SJSA1 (cell line): ENCODE results near the gene RTN4RL2. TPM values are rescaled to one million over a fixed set of nuclear protein-coding genes. Genes with fewer than 3 reads are reported as not detected.

ENCODE experiments used
- DNase-seq, 2 experiments: peaks; one replicate each; pipeline ENCODE4 v3.0.0-alpha.2; 2015 to 2020; ENCODE audit warnings: low spot score in 2 of 2, low read depth in 1 of 2
- H3K27ac ChIP-seq: fragments of 250-450 bp; sonication (Bioruptor Pico); 2 replicates; pipeline ENCODE4 v1.5.1; 2020; ENCODE audit warnings: mild to moderate bottlenecking, moderate library complexity
- H3K27me3 ChIP-seq: fragments of 250-450 bp; sonication (Bioruptor Pico); replicated peaks from 2 replicates; pipeline ENCODE4 v1.5.1; 2020; ENCODE audit warnings: mild to moderate bottlenecking, moderate library complexity
- H3K36me3 ChIP-seq: fragments of 250-450 bp; sonication (Bioruptor Pico); 2 replicates; pipeline ENCODE4 v1.5.1; 2020; ENCODE audit warnings: mild to moderate bottlenecking
- H3K4me1 ChIP-seq: fragments of 250-450 bp; sonication (Bioruptor Pico); replicated peaks from 2 replicates; pipeline ENCODE4 v1.6.1; 2021; ENCODE audit warnings: mild to moderate bottlenecking
- H3K4me3 ChIP-seq: fragments of 250-450 bp; sonication (Bioruptor Pico); 2 replicates; pipeline ENCODE4 v1.5.1; 2020; ENCODE audit warnings: mild to moderate bottlenecking
- H3K9me3 ChIP-seq: fragments of 250-450 bp; sonication (Bioruptor Pico); replicated peaks from 2 replicates; pipeline ENCODE4 v1.5.1; 2020; ENCODE audit warnings: mild to moderate bottlenecking
- total RNA-seq: library from RNA; depleted of rRNA; stranded (reverse); fragments of >200 nt; shearing (Covaris generic); gene quantifications from 2 replicates; pipeline ENCODE4 v1.2.3, GENCODE V29; 2014

Gene RTN4RL2
- total RNA-seq, 1 experiment from 2014 or later = not detected

DNA sequence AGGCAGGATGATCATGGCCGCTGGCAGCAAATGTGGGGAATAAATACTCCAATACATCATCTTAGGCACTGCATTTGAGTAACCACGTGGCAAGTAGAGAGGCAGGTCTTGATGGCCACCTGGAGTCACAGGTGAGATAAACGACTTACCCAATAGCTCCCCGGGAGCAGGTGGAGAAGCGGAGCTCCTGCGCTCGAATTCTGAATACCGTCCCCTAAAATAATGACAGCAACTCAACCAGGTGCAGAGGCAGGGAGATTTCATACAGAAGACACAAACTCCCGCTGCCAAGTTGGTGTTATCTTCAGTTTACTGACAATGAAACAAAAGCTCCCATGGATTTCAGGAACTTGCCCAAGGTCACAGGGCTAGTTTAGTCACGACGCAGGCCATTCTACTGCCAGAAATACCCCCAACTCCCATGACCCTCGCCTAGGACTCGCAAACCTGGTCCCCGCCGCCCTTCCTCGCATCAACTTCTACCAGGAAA is 33.8 kb upstream of the RTN4RL2 start:
- no peak for DNase-seq
- Histone ChIP-seq H3K27ac (peak overlapping the region; percentile 89), H3K4me1 (peaks cover 43% of the 10 kb centered on the region), H3K36me3 (peaks cover 26% of the 10 kb centered on the region), H3K9me3 (no peaks in the 10 kb centered on the region), H3K4me3 (peak overlapping the region; percentile 50), H3K27me3 (no peaks in the 10 kb centered on the region)

- H3K27ac ChIP-seq = peak within 1 kb of the TSS; percentile 89
- no peaks in the 10 kb centered on the region for H3K27me3 ChIP-seq
- no peaks in the 10 kb centered on the region for H3K9me3 ChIP-seq
- peak; percentile 80 to 82 for DNase-seq
- peaks cover 43% of the 10 kb centered on the region for H3K4me1 ChIP-seq
- H3K4me3 ChIP-seq = peak within 1 kb of the TSS; percentile 50
- H3K36me3 ChIP-seq = peaks cover 26% of the 10 kb centered on the region
These were observed 33.2 kb upstream of the RTN4RL2 start, which contains the start of gene SLC43A3 for GRCh38 chr11:57426929-57427726. SLC43A3 (minus strand) TSS chr11:57427121; CDS start chr11:57426172, 949 bp downstream.

DNA sequence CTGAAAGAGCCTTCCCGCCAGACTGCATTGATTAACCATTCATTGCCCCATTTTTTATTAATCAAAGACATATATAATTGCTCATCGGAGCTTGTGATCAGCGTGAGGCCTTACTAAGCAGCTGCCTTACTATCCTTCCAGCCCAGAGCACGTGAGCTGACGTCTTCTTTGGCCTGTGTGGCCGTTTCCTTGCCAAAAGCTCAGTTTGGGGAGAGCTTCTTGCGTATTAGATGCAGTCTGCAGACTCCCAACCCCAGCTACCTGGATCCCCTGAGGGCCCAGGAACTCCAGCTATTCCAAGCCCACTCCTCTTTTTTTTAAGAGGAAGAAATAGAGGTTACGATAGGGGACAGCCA is 32.6 kb upstream of the RTN4RL2 start:
- H3K36me3 ChIP-seq = peaks cover 26% of the 10 kb centered on the region
- H3K4me3 ChIP-seq = no peak overlapping the region
- H3K9me3 ChIP-seq = no peaks in the 10 kb centered on the region
- H3K4me1 ChIP-seq = peaks cover 48% of the 10 kb centered on the region
- peak overlapping the region; percentile 89 for H3K27ac ChIP-seq
- DNase-seq = no peak
- H3K27me3 ChIP-seq = no peaks in the 10 kb centered on the region

DNA sequence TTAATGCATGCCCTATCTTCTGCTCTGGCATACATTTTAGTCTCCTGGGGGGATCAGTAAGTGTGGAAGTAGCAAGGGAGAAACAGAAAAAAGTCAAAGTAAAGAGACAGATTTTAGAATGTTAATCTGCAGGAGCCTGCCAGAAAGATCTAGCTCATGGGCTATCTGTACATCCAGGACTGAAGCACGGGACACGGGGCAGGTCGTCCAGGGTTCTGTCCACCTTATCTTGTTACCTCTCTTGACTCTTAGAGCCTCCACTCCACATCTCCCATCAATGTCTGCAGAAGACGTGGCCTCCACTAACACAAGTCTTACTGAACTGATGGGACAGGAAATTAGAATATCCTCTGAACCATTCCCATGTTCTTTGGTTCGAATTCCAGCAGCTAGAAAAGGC is 31.7 kb upstream of the RTN4RL2 start:
- Histone ChIP-seq H3K27ac (no peak overlapping the region), H3K27me3 (no peaks in the 10 kb centered on the region), H3K4me1 (peaks cover 53% of the 10 kb centered on the region), H3K9me3 (no peaks in the 10 kb centered on the region), H3K36me3 (peaks cover 19% of the 10 kb centered on the region), H3K4me3 (no peak overlapping the region)
- no peak for DNase-seq

- no peak for DNase-seq
- no peaks in the 10 kb centered on the region for H3K27me3 ChIP-seq
- H3K27ac ChIP-seq = no peak overlapping the region
- H3K4me1 ChIP-seq = peaks cover 52% of the 10 kb centered on the region
- no peak overlapping the region for H3K4me3 ChIP-seq
- H3K9me3 ChIP-seq = no peaks in the 10 kb centered on the region
- H3K36me3 ChIP-seq = peaks cover 10% of the 10 kb centered on the region
These were observed 30.4 kb upstream of the RTN4RL2 start for GRCh38 chr11:57429946-57430345.

GRCh38 chr11:57430952-57431351 is 29.4 kb upstream of the RTN4RL2 start:
- DNase-seq = no peak
- Histone ChIP-seq H3K4me1 (peaks cover 42% of the 10 kb centered on the region), H3K27me3 (no peaks in the 10 kb centered on the region), H3K9me3 (no peaks in the 10 kb centered on the region), H3K4me3 (no peak overlapping the region), H3K27ac (no peak overlapping the region), H3K36me3 (peaks cover under 1% of the 10 kb centered on the region; the same call in 1 of the 2 replicates)

GRCh38 chr11:57432149-57432561 is 28.2 kb upstream of the RTN4RL2 start:
- H3K36me3 ChIP-seq = no peaks in the 10 kb centered on the region
- H3K4me3 ChIP-seq = no peak overlapping the region
- no peaks in the 10 kb centered on the region for H3K9me3 ChIP-seq
- DNase-seq = no peak
- H3K27ac ChIP-seq = no peak overlapping the region
- H3K27me3 ChIP-seq = no peaks in the 10 kb centered on the region
- peaks cover 30% of the 10 kb centered on the region for H3K4me1 ChIP-seq

DNA sequence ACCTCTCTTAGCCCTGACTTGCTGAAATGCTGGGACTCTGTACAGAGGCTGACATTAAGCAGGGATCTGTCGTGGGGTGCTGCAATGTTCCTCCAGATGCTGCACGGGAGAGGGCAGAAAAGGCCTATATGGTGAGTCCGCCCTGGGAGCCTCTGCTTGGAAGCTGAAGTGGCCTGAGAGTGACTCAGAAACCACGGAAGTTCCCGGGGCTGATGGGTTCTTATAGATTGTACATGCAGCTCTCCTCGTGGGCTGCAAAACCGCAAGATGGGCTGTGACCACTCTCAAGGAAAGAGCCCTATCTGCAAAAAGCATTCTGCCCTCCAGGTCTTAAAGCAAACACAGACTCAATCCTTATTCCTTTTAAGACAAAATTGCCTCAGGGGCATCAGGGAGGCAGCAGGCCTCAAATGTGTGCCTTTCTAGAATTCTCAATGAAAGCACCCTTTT is 27.6 kb upstream of the RTN4RL2 start:
- H3K27ac ChIP-seq = no peak overlapping the region
- H3K4me3 ChIP-seq = no peak overlapping the region
- peak; percentile 33 to 62 for DNase-seq
- no peaks in the 10 kb centered on the region for H3K9me3 ChIP-seq
- no peaks in the 10 kb centered on the region for H3K27me3 ChIP-seq
- H3K36me3 ChIP-seq = no peaks in the 10 kb centered on the region
- peaks cover 24% of the 10 kb centered on the region for H3K4me1 ChIP-seq

GRCh38 chr11:57434640-57435546 is 25.4 kb upstream of the RTN4RL2 start:
- no peaks in the 10 kb centered on the region for H3K9me3 ChIP-seq
- peaks cover 19% of the 10 kb centered on the region for H3K4me1 ChIP-seq
- H3K27ac ChIP-seq = no peak overlapping the region
- no peaks in the 10 kb centered on the region for H3K36me3 ChIP-seq
- DNase-seq = no peak
- H3K27me3 ChIP-seq = no peaks in the 10 kb centered on the region
- H3K4me3 ChIP-seq = no peak overlapping the region

DNA sequence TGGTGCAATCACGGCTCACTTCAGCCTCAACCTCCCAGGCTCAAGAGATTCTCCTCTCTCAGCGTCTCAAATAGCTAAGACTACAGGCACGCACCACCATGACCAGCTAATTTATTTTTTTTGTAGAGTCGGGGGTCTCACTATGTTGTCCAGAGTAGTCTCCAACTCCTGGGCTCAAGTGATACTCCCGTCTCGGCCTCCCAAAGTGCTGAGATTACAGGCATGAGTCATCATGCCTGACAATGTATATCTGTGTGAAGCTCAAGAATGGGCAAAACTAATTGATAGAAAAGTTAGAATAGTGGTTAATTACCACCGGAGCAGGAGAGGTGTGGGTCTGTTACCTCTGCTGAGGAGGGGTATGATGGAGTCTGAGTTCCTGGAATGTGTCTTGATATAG is 24.3 kb upstream of the RTN4RL2 start:
- Histone ChIP-seq H3K4me1 (peaks cover 14% of the 10 kb centered on the region), H3K27ac (no peak overlapping the region), H3K9me3 (no peaks in the 10 kb centered on the region), H3K27me3 (no peaks in the 10 kb centered on the region), H3K4me3 (no peak overlapping the region), H3K36me3 (no peaks in the 10 kb centered on the region)
- DNase-seq = no peak

- Histone ChIP-seq H3K36me3 (no peaks in the 10 kb centered on the region), H3K4me3 (no peak overlapping the region), H3K9me3 (no peaks in the 10 kb centered on the region), H3K27ac (no peak overlapping the region), H3K27me3 (no peaks in the 10 kb centered on the region), H3K4me1 (0 out of 2 replicates have a peak, but pooled peaks cover 3% of the 10 kb centered on the region)
- DNase-seq = no peak
These were observed 21.7 kb upstream of the RTN4RL2 start for GRCh38 chr11:57438345-57439285.

- Histone ChIP-seq H3K27ac (no peak overlapping the region), H3K9me3 (no peaks in the 10 kb centered on the region), H3K27me3 (no peaks in the 10 kb centered on the region), H3K4me1 (peaks cover 6% of the 10 kb centered on the region), H3K4me3 (no peak overlapping the region), H3K36me3 (no peaks in the 10 kb centered on the region)
- no peak for DNase-seq
These were observed 20.5 kb upstream of the RTN4RL2 start for GRCh38 chr11:57439786-57440185.
